HG02798 (cell line): ENCODE results near the gene UBIAD1.
"Not testable (repeated sequence)": the region's sequence is repeated elsewhere in the genome, so short reads cannot be mapped to it uniquely, and the experiment has no call there.

Experiments used
- ATAC-seq: cut with Tn5 transposase; IDR thresholded peaks from one replicate; pipeline ENCODE4 v1.9.1; 2021; ENCODE audit warnings: mild to moderate bottlenecking; ENCODE audit not compliant: unreplicated experiment, poor library complexity

Gene UBIAD1

DNA sequence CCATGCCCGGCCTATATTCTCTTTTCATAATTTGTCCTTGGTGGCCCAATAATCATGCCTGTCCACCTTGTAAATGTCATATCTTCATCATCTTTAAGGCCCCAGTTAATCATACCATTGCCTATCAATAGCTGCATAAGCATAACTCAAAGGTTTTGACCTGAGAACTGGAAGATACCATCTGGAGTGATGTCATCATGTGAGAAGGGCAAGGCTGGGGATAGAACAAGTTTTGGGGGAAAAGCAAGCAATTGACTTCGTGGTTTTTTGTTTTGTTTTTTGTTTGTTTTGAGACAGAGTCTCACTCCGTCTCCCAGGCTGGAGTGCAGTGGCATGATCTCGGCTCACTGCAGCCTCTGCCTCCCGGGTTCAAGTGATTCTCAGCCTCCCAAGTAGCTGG is 6.2 kb downstream of the UBIAD1 start:
- ATAC-seq, result no peak

DNA sequence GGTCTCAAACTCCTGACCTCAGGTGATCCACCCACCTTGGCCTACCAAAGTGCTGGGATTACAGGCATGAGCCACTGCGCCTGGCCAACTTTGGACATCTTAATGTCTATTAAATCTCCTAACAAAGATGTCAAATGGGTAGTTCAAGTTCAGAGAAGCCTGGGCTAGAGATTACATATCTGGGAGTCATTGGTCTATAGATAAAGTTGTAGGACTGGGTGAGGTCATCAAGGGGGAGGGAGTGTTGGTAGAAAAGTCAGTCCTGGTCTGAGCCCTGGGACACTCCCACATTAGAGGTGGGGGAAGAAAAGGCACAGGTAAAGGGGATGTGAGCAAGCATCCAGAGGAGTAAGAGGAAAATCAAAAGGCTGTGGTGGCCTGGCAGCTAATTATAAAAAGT is 6.6 kb downstream of the UBIAD1 start:
- no peak for ATAC-seq

DNA sequence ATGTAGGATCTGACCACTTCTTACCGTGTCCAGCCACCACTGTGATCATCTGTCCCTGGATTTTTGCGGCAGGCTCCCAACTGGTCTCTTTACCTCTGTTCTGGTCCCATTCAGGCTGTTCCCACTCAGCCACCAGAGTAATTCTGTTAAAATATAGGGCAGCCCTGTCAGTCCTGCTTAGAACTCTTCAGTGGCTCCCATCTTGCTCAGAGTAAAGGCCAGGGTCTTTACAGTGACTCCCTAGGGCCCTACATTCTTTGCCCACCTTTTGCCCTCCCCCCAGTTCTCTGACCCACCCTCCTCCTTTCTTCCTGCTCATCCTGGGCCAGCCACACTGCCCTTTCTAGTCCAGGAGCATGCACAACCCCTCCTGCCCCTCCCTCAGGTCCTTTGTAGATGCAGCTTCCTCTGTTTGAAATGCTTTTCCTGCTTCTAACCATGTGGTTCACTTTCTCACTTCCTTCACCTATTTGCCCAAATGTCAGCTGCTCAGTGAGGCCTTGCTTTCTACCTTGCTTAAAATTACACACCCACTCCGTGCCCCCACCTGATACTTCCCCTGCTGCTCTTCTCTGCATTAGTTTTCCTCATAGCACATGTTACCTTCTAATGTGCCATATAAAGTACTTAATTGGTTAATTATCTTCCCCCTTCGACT is 7.8 kb downstream of the UBIAD1 start:
- ATAC-seq, result no peak

DNA sequence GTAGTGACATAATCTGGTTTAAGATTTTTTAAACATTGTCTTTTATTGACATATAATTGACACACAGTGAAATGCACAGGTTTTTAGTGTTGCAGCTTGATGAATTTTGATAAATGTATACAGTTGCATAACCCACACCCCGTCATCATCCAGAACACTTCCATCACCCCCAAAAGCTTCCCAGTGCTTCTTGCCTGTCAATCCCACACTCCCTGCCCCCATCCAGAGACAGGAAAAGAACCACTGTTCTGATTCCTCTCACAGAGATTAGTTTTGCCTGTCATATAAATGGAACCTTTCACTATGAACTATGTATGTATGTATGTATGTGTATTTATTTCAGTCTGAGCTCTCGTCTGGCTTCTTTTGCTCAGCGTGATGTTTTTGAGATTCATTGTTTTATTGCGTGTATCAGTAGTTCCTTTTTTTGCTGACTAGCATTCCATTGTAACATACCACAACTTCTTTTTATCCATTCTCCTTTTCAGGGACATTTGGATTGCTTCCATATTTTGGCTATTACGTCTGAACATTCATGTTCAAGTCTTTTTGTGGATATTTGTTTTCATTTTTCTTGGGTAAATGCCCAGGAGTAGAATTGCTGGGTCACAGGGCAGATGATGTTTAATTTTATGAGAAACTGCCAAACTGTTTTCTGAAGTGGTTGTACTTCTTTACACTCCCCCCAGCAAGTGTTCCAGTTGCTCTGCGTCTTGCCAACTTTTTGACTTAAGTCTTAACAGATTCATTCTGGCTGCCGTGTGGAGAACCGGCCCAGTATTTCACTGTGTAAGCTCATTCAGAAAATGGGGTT is 8.7 kb downstream of the UBIAD1 start:
- no peak for ATAC-seq

DNA sequence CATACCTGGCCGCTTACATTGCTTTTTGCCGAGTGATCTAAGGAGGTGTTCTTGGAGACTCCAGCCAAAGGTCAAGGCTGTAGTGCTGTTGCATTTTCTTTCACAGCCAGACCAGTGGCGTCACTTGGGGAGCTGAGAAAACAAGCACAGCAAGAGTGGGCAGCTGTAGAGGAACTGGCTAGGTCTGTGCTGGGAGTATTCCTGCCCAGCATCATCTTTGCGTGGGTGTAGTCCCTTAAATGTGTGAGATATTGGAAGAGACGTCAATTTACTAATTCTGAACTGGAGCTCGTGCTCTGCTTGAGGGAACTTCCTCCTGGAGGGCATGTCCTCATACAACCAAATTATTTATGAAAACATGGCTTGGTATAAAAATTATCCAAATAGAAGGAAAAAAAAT is 10.2 kb downstream of the UBIAD1 start:
- ATAC-seq, result no peak

DNA sequence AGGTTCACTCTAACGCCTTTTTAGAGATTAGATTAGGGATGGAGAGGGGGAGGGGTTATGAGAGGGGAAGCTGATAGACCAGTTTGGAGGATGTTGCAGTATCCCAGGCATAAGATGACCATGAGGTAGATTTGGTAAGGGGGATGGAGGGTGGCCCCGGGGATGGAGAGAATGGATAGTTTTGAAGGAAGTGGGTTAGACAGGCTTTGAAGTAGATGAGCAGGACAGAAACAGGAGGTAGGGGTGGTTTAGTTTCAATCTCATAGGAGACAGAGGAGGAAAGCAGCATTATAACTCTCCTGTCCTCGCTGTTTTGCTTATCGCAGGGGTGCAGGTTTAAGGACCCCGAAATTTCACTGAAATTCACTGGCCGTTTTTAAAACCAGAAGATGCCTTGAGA is 11.8 kb downstream of the UBIAD1 start:
- no peak for ATAC-seq

DNA sequence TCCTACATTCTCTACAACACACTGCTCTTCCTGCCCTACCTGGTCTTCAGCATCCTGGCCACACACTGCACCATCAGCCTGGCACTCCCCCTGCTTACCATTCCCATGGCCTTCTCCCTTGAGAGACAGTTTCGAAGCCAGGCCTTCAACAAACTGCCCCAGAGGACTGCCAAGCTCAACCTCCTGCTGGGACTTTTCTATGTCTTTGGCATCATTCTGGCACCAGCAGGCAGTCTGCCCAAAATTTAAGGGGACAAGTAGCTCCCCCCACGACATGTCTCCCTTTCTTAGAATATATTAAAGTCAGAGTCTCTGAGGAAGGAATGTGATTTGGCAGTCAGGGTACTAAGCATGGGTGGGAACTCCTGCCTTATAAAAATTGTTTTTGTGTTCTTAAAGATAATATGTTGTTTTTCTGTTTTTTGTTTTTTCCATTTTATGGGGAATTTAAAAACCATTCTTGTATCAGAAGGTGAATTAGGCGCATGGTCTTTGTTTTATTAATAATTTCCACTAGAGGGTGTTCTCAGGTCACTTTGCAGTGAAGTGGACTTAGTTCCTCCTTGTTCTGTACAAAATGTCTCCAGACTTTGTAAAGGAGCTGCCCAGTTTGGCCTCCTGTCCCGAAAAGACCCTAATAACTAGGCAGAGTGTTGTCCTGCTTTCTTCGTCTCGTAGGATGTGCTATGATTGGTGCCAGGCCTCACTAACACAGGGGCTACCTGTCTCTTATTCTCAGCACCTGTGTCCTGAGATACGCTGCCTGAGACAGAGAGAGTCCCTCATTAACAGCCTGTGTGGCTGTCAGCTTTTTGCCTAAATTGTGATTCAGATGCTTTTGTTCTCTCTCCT is 13.1 kb downstream of the UBIAD1 start:
- ATAC-seq, result no peak

DNA sequence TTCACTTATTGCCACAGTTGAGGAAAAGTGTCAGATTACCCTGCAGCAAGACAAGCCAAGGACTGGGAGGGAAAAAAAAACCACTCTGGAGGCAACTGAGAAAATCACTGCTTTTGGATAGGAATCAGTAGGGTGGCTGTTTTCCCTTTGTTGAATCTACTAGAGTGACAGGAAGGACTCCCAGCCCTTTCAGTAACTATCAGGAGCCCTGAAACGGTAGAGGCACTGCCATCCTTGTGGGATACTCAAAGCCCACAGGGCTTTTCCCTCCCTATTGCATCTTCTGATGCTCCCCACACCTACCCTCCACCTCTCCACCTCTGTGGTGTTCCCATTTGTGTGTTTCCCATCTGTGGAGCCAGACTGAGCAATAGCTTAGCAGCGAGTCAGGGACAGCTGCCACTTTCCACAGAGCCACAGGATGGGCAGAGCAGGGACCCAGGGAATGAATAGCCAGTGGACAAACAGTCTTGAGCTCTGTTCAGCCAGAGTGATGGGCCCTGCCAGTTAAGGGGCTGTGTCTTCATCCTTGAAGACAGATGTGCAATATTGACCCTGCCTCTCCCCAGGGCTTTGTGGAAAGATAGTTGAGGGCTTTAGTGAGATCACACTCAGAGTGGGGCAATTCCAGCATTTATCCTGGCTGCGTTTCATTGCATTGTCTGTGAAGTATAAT is 13.9 kb downstream of the UBIAD1 start:
- no peak for ATAC-seq

DNA sequence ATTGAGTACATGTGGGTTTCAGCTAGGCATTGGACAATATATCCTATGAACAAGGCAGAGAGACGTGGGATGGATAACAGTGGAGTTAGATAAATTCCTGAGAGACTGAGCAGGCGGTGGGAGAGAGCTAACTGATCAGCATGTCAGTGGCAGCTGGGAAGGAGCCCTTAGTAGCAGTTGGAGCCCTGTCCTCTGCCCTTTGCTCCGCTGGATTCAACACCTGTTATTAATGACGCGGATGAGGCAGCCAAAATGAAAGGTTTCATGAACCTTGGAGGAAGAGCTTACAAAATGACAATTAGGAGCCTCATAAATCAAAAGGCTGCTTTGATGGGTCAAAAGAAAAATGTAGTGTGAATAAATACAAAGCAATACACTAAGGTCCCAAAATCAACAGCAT is 16.1 kb downstream of the UBIAD1 start:
- ATAC-seq, result no peak

DNA sequence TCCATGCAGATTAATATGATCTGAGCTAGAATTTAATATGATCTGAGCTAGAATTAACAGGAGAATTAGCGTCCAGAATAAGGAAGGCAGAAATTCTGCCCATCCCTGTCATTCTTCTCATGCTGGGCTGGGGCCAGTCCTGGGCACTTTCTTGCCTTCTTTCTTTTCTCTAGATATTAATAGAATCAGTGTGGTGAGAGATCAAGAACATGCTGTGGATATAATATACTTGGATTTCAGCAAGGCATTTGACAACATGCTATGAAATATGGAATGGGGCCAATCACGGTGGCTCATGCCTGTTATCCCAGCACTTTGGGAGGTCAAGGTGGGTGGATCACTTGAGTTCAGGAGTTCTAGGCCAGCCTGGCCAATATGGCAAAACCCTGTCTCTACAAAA is 18.1 kb downstream of the UBIAD1 start:
- no peak for ATAC-seq

DNA sequence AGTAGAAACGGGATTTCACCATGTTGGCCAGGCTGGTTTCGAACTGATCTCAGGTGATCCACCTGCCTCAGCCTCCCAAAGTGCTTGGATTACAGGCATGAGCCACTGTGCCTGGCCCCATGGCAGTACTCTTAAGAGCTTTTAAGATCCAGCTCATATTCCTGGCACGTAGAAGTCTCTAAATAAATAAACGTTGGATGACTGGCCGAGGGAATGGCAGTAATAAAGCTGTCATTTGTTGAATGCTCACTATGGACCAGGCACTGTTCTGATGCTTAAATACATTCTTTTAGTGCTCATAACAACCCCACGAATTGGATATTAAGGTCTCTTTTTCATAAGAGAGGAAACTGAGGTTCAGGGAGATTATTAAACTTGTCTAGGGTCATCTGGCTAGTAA is 20.9 kb downstream of the UBIAD1 start:
- no peak for ATAC-seq

DNA sequence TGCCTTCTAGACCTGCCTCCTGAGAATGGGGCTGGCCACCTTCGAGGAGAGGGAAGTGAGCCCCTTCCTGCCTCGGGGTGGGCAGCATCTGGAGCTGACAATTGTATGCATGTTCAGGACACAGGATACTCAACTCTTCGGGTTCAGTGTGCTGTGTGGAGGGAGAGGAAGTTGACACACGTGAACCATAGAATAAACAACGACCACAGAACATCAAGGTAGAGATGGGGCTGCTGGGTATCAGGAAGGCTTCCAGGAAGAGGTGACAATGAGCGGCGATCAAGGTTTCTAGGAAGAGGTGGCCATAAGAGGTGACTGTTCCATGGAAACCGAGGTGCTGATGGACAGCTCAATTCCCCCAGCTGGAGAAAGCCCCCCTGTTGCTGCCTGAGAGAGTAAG is 22.0 kb downstream of the UBIAD1 start:
- ATAC-seq, result no peak

DNA sequence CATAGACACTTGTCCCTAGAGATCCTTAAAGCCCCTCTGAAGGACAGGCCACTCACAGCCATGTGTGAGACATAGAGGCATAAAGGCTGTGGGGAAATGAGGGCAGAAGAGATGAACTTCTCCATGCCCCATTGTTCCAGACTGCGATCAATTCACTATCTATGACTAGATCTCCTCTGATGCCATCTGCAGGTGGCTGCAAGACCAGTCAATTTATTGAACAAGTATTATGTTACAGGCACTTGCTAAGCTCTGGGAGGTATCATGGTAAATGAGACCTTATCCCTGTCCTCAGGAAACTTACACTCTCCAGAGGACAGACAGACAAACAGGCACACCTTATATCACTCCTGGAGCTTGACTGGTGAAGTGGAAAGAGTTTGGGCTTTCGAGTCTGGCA is 22.9 kb downstream of the UBIAD1 start:
- no peak for ATAC-seq

DNA sequence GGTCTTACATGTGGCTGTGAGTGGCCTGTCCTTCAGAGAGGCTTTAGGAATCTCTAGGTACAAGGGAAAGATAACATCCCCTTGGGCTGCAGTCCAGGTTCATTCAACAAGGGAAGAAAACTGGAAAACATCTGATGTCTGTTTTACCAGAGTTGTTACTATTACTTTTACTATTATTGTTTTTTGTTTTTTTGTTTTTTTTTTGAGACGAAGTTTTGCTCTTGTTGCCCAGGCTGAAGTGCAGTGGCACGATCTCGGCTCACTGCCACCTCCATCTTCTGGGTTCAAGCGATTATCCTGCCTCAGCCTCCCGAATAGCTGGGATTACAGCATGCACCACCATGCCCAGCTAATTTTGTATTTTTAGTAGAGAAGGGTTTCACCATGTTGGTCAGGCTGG is 24.8 kb downstream of the UBIAD1 start:
- ATAC-seq, result not testable (repeated sequence)

DNA sequence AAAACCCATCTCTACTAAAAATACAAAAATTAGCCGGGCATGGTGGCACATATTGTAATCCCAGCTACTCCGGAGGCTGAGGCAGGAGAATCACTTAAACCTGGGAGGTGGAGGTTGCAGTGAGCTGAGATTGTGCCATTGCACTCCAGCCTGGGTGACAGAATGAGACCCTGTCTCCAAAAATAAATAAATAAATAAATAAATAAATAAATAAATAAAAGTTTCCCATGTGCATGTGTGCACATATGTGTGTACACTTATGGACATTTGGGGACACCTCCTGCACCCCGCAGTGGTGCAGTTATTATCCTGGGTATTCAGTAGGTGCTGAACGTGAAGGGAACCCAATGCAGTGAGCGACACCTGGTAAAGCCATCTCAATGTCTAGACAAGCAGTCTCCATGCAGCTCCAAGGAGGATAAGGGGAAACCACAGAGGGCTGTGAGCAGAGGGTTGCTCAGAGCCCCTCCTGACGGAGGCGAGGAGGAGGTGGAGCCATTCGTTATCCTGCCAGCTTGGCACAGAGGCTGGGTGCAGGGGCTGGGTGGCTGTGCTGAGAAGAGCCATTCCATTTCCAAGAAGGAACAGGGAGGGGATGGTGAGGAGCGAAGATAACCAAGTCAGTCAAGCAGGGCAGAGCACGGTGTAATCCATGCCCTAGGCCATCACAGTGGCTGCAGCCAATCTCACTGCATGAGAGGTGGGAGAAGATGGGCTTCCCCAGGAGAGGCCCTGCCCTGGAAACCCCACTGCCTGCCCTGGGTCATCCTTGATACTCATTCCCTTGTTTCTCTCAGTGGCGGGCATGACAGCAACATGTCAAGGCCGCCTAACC is 25.6 kb downstream of the UBIAD1 start:
- no peak for ATAC-seq

DNA sequence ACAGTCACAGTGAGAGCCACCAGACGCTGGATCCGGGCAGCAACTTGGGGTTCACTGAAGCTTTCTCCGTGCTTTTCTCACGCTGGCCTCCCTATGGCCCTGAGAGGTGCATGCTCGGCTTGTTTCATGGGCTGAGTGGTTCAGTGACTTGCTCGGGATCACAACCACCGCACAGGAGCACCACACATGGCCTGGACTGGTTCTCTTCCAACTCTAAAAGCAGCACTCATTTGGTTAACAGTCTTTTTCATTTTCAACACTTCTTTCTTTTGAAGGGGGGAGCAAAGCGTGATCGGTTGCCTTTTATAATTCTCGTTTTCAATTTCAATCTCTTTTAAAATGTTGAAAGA is 26.2 kb downstream of the UBIAD1 start:
- no peak for ATAC-seq

DNA sequence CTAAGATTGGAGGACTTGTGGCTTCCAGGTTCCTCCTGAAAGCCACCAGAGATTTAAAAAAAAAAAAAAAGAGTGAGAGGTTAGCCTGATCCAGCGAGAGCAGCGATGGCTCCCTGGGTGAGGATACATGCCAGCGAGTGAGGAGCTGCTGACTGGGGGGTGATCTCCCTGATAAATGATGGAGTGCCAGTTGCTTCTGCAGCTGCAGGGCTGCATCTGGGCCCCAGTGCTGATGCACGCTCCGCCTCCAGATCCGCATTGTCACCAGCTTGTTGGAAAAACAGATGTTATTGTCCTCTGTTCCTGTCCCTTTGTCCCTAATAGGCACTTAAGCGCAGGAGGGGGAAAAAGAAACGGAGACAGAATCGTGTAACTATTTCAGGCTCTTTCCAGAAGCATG is 28.6 kb downstream of the UBIAD1 start:
- no peak for ATAC-seq

DNA sequence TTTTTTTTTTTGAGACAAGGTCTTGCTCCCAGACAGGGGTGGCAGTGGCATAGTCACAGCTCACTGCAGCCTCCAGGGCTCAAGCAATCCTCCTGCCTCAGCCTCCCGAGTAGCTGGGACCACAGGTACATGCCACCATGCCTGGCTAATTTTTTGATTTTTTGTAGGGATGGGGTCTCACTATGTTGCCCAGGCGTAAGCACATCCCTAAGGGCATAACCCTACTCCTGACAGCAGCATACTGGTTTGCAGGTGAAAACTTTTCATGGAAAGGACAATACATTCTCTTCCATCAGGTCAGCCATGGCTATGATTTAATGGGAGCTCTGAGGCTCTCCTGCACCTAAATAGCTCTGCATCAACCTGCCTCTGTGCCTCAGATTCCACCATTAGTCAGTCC is 29.4 kb downstream of the UBIAD1 start:
- no peak for ATAC-seq

DNA sequence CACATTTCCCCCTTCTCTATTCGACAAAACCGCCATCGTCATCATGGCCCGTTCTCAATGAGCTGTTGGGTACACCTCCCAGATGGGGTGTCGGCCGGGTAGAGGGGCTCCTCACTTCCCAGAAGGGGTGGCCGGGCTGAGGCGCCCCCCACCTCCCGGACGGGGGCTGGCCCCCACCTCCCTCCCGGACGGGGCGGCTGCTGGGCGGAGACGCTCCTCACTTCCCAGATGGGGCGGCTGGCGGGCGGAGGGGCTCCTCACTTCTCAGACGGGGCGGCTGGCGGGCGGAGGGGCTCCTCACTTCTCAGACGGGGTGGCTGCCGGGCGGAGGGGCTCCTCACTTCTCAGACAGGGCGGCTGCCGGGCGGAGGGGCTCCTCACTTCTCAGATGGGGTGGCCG is 32.5 kb downstream of the UBIAD1 start:
- not testable (repeated sequence) for ATAC-seq

DNA sequence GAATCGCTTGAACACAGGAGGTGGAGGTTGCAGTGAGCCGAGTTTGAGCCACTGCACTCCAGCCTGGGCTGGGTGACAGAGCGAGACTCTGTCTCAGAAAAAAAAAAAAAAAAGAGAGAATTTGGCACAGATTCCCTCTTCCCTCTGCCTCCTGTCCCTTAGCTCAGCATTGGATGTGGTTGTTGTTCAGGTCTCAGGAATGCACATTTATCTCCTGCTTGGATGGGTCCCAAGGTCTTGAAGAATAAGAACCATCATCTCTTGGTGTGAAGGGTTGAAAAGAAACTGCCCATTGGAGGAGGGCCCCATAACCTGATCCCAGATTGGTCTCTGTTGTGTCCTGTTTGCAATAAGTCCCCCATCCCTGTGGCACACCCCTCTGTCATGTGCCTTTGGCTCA is 34.9 kb downstream of the UBIAD1 start:
- no peak for ATAC-seq
